GM19099 (cell line): ENCODE results near the gene GPR3.

Source experiments
- POLR2A ChIP-seq: IDR thresholded peaks from 3 replicates; pipeline ENCODE4 v1.6.1; 2011; ENCODE audit warnings: low read depth; ENCODE audit not compliant: insufficient read length; ENCODE audit errors: extremely low read depth

Gene GPR3

DNA sequence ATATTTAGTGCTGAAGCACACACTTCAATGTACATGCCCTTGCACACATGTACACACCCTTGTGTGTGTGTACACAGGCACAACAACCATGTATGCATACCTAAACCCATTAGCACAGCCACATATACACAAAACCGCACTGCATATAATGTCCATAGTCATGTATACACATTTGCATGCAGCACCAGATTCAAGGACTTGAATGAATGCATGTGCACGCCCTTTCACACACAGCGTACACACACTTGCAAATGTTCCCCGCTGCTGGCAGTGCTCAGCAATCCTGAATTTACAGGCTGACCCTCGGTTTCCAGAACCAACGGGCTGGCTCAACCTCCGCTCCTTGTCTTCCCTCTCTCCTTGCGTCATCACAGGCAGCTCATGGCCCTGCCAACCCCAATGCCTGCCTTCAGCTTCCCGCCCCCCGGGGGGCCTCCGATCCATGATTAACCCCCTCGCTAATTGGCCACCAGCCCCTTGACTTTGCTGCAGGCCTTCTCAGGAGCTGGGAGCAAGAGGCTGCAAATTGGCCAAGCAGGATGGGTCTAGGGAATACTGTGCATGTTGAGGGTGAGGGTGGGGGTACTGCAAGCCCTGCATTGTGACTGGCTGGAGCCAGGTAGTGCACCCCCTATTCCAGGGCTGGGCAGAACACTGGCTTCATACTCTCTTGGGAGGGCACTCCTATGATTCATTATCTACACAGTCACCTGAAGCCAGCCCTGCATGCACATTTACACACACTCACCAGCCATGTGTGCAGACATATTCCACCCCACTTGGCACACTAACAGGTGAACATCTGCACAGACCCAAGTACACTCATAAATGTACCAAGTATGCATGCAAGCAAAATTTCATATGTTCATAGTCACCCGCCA is 7.9 kb downstream of the GPR3 start:
- no peak for TF ChIP-seq POLR2A

- TF ChIP-seq POLR2A: no peak
These were observed 8.5 kb downstream of the GPR3 start for GRCh38 chr1:27400963-27401341.

- no peak for TF ChIP-seq POLR2A
These were observed 9.9 kb downstream of the GPR3 start for GRCh38 chr1:27402349-27402754.

GRCh38 chr1:27403065-27403726 is 10.8 kb downstream of the GPR3 start:
- TF ChIP-seq POLR2A: peak; percentile 30

- no peak for TF ChIP-seq POLR2A
These were observed 11.5 kb downstream of the GPR3 start for GRCh38 chr1:27403931-27404330.

DNA sequence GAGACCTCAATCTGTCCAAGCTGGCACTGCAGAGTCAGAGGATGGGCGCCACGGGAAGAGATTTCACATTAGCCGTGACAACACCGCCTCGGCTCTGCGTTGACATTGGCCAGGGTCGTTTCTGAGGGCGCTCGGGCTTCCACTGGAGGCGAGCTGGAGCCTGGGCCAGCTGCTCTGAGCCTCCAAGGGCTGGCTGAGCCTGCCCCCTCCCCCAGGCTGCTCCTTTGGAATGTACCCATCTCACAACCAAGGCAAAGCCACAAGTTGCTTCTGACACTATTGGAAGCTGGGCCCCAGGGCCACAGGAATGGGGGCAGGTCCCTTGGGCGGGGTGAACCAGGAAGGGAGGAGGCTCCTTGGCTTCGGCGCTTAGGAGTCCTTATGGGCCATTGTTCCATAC is 12.7 kb downstream of the GPR3 start:
- no peak for TF ChIP-seq POLR2A

GRCh38 chr1:27406362-27406680 is 13.9 kb downstream of the GPR3 start:
- TF ChIP-seq POLR2A: no peak

DNA sequence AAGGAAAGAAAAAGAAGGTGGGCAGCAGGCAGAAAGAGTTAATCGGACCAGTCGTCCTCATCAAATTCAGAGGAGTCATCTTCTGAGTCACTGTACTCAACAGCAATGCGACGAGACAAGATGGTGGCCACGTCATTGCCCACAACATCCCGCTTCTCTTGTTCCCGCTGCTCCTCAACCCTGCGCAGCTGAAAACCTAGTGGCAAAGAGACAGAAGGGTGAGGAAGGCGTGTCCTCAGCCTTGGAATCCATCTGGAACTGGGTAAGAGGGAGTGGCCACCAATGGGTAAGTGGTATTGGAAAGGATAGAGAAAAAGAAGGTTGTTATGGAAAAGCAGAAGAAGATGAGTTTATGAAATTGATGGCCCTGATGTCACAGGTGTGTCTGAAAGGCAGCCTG is 15.7 kb downstream of the GPR3 start:
- TF ChIP-seq POLR2A: no peak

DNA sequence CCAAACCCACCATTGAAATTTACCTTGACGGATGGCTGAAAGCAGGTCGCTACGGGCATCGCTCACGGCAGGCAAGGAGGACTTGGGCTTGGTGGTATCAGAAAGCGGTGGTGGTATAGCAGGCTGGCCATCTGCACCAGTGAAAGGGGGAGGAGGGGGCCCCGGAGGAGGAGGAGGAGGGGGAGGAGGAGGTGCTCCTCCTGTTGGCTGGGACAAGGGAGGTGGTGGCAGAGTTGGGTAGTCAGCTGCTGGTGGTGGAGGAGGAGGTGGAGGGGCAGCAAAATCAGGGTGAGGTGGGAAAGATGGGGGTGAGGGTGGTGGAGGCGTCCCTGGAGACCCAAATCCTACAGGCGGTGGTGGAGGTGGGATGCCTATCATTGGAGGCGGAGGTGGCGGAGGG is 17.2 kb downstream of the GPR3 start:
- no peak for TF ChIP-seq POLR2A

DNA sequence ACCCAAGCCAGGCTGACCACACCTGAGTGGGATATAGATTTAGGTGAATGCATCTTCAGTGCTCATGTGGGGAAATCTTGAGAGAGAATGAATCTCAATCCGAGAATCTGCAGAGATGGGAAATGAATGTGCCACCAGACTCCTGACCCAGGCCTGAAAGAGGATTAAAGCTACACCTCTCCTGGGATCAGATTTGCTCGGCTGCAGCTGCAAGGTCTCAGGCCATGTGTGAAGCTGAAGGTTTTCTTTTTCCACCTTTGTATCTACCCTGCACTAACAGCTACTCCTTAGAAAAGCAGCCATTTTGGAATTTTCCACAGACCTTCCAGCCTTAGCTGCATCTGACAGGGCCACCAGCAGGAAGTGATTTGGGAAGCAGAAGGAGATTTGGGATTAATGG is 18.3 kb downstream of the GPR3 start:
- no peak for TF ChIP-seq POLR2A

DNA sequence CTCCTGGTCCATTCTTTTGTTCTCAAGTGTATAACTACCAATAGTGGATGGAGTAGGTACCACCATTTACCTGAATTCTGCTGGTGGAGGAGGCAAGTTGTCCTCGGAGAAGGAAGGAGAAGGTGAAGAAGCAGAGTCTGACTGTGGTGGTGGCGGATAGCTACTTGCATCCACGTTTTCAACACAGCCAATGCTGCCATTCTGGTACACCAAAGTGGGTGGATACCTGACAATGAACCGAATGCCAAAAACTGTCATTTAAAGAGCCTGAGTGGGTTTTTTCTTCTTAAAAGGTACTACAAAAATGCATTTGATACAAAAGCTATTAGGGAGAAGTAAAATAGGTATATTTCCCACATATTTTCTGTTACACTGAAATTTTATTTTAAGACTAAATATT is 20.1 kb downstream of the GPR3 start:
- no peak for TF ChIP-seq POLR2A

GRCh38 chr1:27413004-27413403 is 20.6 kb downstream of the GPR3 start:
- no peak for TF ChIP-seq POLR2A

- TF ChIP-seq POLR2A: no peak
These were observed 21.7 kb downstream of the GPR3 start for GRCh38 chr1:27414091-27414490.

DNA sequence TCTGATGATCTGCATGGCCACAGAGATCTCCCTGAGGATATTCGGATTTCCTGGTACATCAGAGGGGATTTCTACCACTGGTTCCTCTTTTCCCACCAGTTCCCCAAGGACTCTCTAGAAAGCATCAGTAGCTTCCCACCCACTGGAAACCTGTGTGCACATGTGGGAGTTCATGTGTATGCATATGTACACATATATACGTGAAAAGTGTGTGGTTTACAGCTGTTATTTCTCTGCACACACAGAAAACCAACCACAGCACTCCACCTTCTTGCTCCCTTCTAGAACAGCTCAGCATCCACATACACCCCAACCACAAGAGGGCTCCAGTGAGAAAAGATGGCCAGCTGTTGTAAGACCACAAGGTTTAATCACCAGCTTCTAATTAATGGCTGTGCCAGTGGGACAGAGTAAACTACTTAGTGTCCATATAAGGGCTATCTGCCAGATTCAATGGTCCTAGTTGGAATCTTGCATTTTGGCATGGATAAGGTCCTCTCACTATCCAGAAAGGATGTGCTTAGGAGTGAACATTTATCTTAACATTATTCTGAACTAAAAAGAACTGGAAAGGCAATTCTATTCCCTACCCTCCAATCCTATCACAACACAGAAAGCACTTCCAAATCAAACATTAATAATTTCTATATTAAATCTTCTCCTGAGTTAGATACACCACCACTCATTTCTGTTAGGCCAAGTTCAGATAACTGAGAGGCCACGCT is 24.1 kb downstream of the GPR3 start:
- TF ChIP-seq POLR2A: no peak

GRCh38 chr1:27417713-27418112 is 25.3 kb downstream of the GPR3 start:
- TF ChIP-seq POLR2A: no peak
